ENCODE results near the gene UBL4A. TPM values are rescaled to one million over a fixed set of nuclear protein-coding genes. Genes with fewer than 3 reads are reported as not detected.

UBL4A gene
- total and polyA plus RNA-seq, 9 of the 15 experiments (the other 6 are each of a cell fraction or from before 2014, with no cell fraction given): 15.2 to 140 (median 100) TPM

DNA sequence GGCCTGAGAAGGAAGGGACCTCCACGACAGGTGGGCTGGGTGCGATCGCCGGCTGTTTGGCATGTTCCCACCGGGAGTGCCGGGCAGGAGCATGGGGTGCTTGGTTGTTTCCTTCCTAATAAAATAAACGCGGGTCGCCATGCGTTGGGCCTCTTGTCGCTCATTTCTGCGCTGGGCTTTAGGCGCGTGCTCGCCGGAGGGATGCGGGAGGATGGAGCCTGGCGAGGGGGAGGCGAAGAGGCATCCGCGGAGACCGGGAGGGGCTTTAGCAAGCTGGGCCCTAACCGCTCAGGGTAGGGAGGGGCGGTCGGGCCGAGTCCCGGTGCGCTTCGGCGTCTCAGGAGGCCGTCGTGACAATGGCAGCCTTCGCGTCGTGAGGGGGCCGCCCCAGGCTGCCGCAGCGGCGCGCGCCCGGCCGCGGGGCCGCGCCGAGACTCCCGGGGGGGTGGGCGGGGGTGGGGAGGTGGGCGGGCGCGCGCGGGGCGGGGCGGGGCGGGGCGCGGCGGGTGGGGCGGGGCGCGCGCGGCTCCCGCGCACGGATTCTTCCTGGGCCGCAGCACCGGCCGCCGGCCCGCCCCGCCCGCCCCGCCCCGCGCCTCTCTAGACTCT is 49.9 kb downstream of the UBL4A start:
- DNase-seq (ENCODE audit: extremely low read depth in 1 of 4, low spot score in 3 of 4): peak; percentile 64 to 91 (median 86)
- BruUV-seq (replicated peaks): no TSS peak
- peak overlapping the region; percentile 63 to 91; a peak in 3 of 4 replicates for H3K9ac ChIP-seq (ENCODE audit: insufficient read depth in 1 of 2, low read depth in 2 of 2, low read length in 2 of 2)
- POLR2A ChIA-PET: no interaction called here
- H3K79me2 ChIP-seq (ENCODE audit: control insufficient read depth, insufficient read depth, low read length): peaks cover 22% of the 10 kb centered on the region
- 31% methylated on average over 16 of the region's 78 CpGs for WGBS (ENCODE audit: insufficient coverage, low coverage, missing lambda C conversion rate)
- H3K4me3 ChIP-seq: peak overlapping the region; percentile 68
- H3K4me2 ChIP-seq (ENCODE audit: insufficient read depth, low read length): peak overlapping the region; percentile 84
- peak overlapping the region; percentile 83; the same call in 2 of the 3 replicates for H3K27ac ChIP-seq (ENCODE audit: extremely low read depth, low read depth, low read length)
- peaks cover 5% of the 10 kb centered on the region; the same call in 1 of the 2 replicates for H4K20me1 ChIP-seq (replicated peaks; ENCODE audit: control insufficient read depth, insufficient read depth, low read length)
- intact Hi-C loops (cut with micrococcal nuclease): no loop called here
- peaks cover 3% of the 10 kb centered on the region for H3K9me1 ChIP-seq (ENCODE audit: control insufficient read depth, insufficient read depth, low read length)
- H3K36me3 ChIP-seq (ENCODE audit: control insufficient read depth, insufficient read depth, low read length): peaks cover 77% of the 10 kb centered on the region; the same call in 2 of the 3 replicates
- H2AFZ ChIP-seq (ENCODE audit: low read depth, low read length): peak overlapping the region; percentile 79; the same call in 1 of the 2 replicates
- CTCF ChIA-PET (ENCODE audit: low intra/inter-chr PET ratio): no interaction called here
- peaks cover 4 to 43% of the 10 kb centered on the region in 2 experiments; a peak in 4 of 5 replicates for H3K4me1 ChIP-seq (replicated peaks in 1 of 2; ENCODE audit: control insufficient read depth in 2 of 2, insufficient read depth in 2 of 2, low read length in 2 of 2)
- no peaks in the 10 kb centered on the region for H3K9me3 ChIP-seq (replicated peaks; ENCODE audit: control insufficient read depth, insufficient read depth, low read depth, low read length)
- FAIRE-seq: no peak
- in situ Hi-C loops (cut with MboI): no loop called here
- H3K27me3 ChIP-seq (ENCODE audit: control insufficient read depth in 2 of 2, insufficient read depth in 2 of 2, low read length in 2 of 2): no peaks in the 10 kb centered on the region
- ATAC-seq: peak; percentile 80
- TF ChIP-seq PBX2 (CRISPR knock-in tag; IDR thresholded peaks at IDR 0.05; ENCODE audit: low read depth) (no peak), PBX2 (tag; conservative IDR thresholded peaks at IDR 0.05; ENCODE audit: low read depth) (no peak), SAFB2 (IDR thresholded peaks at IDR 0.05; ENCODE audit: borderline replicate concordance, low read depth, low read length, severe bottlenecking) (no peak), THRAP3 (IDR thresholded peaks at IDR 0.05; ENCODE audit: borderline replicate concordance) (no peak), PRPF4 (IDR thresholded peaks at IDR 0.05; ENCODE audit: insufficient read depth, low read depth, low read length, poor library complexity, severe bottlenecking) (no peak), ZNF184 (CRISPR knock-in tag; IDR thresholded peaks at IDR 0.05) (no peak), HMGXB4 (CRISPR knock-in tag; IDR thresholded peaks at IDR 0.05) (no peak), VEZF1 (CRISPR knock-in tag; IDR thresholded peaks at IDR 0.05) (peak; percentile 95), ARID3B (CRISPR knock-in tag; IDR thresholded peaks at IDR 0.05; ENCODE audit: borderline replicate concordance) (no peak), PPARD (CRISPR knock-in tag; IDR thresholded peaks at IDR 0.05) (no peak), IRF2 (CRISPR knock-in tag; IDR thresholded peaks at IDR 0.05) (no peak)
